Liver (tissue), 3 donors: ENCODE measurements around the gene PLIN4.

Experiments
- CTCF ChIP-seq: fragments of 150-350 bp; IDR thresholded peaks from 2 replicates; pipeline ENCODE4 v1.5.1; 2017; ENCODE audit warnings: improper control_type of control experiment, low read depth, low read length; ENCODE audit not compliant: missing input control
- EGR1 ChIP-seq, 2 donors: IDR thresholded peaks; 2 replicates each; pipeline ENCODE4 v1.6.1; 2016 to 2018; ENCODE audit warnings: antibody characterized with exemption in 2 of 2, low read depth in 2 of 2
- FOXA2 ChIP-seq: IDR thresholded peaks from 2 replicates; pipeline ENCODE4 v1.6.1; 2016; ENCODE audit warnings: antibody characterized with exemption
- HNF4A ChIP-seq, 2 donors: conservative IDR thresholded peaks; 2 replicates each; pipeline ENCODE4 v1.6.1; 2016; ENCODE audit warnings: antibody characterized with exemption in 2 of 2, mild to moderate bottlenecking in 2 of 2
- HNF4G ChIP-seq: IDR thresholded peaks from 2 replicates; pipeline ENCODE4 v1.6.1; 2016; ENCODE audit warnings: antibody characterized with exemption
- JUND ChIP-seq, 2 donors: IDR thresholded peaks; 2 replicates each; pipeline ENCODE4 v1.6.1; 2016; ENCODE audit warnings: antibody characterized with exemption in 2 of 2
- RAD21 ChIP-seq, 2 donors: IDR thresholded peaks; 2 replicates each; pipeline ENCODE4 v1.6.1; 2016; ENCODE audit warnings: antibody characterized with exemption in 2 of 2, mild to moderate bottlenecking in 2 of 2
- SP1 ChIP-seq: IDR thresholded peaks from 2 replicates; pipeline ENCODE4 v1.6.1; 2018; ENCODE audit warnings: antibody characterized with exemption, mild to moderate bottlenecking
- TAF1 ChIP-seq: conservative IDR thresholded peaks from 2 replicates; pipeline ENCODE4 v1.6.1; 2016; ENCODE audit warnings: antibody characterized with exemption, mild to moderate bottlenecking
- YY1 ChIP-seq: IDR thresholded peaks from 2 replicates; pipeline ENCODE4 v1.6.1; 2016; ENCODE audit warnings: antibody characterized with exemption, mild to moderate bottlenecking
- TF ChIP-seq, protein P1 (sequence below): IDR thresholded peaks from 2 replicates; pipeline ENCODE4 v1.6.1; 2016; ENCODE audit warnings: antibody characterized with exemption
- TF ChIP-seq, protein P2 (sequence below): IDR thresholded peaks from 2 replicates; pipeline ENCODE4 v1.6.1; 2016; ENCODE audit warnings: antibody characterized with exemption, mild to moderate bottlenecking
- TF ChIP-seq, protein P3 (sequence below): IDR thresholded peaks from 2 replicates; pipeline ENCODE4 v1.6.1; 2016; ENCODE audit warnings: antibody characterized with exemption
- donor health status: healthy.
- donor health status: healthy.

DNA sequence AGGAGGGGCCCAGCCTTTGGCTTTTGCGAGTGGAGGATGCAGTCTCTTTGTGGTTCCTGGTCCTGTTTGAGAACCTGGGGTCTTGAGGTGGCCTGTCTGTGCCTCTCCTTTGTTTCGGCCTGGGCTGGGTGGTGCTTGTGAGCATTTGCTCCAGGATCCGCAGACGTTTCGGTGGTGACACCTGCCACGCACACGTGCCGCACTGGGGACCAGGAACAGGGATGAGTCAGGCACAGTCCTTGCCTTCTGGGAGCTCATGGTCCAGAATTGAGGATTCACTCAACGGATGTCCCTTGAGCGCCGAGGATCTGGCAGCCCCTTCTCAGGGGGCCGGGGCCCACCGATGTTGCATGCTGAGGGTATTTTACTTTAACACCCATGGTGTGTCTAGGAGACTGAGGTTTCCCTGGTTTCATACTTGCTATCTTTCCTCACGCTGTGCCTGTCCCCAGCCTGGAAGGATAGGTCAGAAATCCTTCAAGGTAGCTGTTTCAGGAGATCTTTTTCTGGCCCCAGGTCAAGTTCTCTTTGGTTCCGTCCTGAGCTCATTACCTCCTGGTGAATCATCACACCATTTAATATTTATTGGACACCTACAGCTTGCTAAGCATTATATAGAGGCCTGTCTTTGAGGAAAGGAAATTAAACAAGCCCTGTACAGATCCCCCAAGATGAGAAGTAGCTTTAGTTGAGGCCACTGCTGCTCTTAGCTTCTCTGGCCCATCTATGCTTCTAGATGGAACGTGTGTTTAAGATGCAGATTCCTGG is 41.1 kb downstream of the PLIN4 start:
- TF ChIP-seq CTCF = no peak
- no peak for TF ChIP-seq EGR1 (IDR thresholded peaks at IDR 0.05; ENCODE audit: low read depth in 2 of 2)
- TF ChIP-seq, protein P1, sequence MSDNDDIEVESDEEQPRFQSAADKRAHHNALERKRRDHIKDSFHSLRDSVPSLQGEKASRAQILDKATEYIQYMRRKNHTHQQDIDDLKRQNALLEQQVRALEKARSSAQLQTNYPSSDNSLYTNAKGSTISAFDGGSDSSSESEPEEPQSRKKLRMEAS = no peak
- TF ChIP-seq SP1 = no peak
- TF ChIP-seq HNF4A (conservative IDR thresholded peaks at IDR 0.05) = no peak
- TF ChIP-seq, protein P2, sequence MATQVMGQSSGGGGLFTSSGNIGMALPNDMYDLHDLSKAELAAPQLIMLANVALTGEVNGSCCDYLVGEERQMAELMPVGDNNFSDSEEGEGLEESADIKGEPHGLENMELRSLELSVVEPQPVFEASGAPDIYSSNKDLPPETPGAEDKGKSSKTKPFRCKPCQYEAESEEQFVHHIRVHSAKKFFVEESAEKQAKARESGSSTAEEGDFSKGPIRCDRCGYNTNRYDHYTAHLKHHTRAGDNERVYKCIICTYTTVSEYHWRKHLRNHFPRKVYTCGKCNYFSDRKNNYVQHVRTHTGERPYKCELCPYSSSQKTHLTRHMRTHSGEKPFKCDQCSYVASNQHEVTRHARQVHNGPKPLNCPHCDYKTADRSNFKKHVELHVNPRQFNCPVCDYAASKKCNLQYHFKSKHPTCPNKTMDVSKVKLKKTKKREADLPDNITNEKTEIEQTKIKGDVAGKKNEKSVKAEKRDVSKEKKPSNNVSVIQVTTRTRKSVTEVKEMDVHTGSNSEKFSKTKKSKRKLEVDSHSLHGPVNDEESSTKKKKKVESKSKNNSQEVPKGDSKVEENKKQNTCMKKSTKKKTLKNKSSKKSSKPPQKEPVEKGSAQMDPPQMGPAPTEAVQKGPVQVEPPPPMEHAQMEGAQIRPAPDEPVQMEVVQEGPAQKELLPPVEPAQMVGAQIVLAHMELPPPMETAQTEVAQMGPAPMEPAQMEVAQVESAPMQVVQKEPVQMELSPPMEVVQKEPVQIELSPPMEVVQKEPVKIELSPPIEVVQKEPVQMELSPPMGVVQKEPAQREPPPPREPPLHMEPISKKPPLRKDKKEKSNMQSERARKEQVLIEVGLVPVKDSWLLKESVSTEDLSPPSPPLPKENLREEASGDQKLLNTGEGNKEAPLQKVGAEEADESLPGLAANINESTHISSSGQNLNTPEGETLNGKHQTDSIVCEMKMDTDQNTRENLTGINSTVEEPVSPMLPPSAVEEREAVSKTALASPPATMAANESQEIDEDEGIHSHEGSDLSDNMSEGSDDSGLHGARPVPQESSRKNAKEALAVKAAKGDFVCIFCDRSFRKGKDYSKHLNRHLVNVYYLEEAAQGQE = no peak
- no peak for TF ChIP-seq FOXA2
- no peak for TF ChIP-seq RAD21 (IDR thresholded peaks at IDR 0.05)
- no peak for TF ChIP-seq JUND (IDR thresholded peaks at IDR 0.05)
- no peak for TF ChIP-seq YY1
- no peak for TF ChIP-seq TAF1
- TF ChIP-seq, protein P3, sequence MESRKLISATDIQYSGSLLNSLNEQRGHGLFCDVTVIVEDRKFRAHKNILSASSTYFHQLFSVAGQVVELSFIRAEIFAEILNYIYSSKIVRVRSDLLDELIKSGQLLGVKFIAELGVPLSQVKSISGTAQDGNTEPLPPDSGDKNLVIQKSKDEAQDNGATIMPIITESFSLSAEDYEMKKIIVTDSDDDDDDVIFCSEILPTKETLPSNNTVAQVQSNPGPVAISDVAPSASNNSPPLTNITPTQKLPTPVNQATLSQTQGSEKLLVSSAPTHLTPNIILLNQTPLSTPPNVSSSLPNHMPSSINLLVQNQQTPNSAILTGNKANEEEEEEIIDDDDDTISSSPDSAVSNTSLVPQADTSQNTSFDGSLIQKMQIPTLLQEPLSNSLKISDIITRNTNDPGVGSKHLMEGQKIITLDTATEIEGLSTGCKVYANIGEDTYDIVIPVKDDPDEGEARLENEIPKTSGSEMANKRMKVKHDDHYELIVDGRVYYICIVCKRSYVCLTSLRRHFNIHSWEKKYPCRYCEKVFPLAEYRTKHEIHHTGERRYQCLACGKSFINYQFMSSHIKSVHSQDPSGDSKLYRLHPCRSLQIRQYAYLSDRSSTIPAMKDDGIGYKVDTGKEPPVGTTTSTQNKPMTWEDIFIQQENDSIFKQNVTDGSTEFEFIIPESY = no peak
- no peak for TF ChIP-seq HNF4G
